Ovary (tissue), 9 donors: ENCODE measurements around the gene DEDD2. TPM values are rescaled to one million over a fixed set of nuclear protein-coding genes. Genes with fewer than 3 reads are reported as not detected.

ENCODE experiments used
- DNase-seq, 5 donors: peaks; one replicate each; pipeline ENCODE4 v3.0.0-alpha.2; 2019 to 2020
- H3K27ac ChIP-seq, 2 donors: fragments of 200-600 bp; one replicate each; pipeline versions ENCODE4 v1.5.1 to v1.8.0; 2019 to 2022
- H3K27me3 ChIP-seq: fragments of 200-600 bp; one replicate; pipeline ENCODE4 v1.8.0; 2022
- H3K36me3 ChIP-seq: fragments of 200-600 bp; sonication (generic); one replicate; pipeline ENCODE4 v1.5.1; 2019
- H3K4me1 ChIP-seq: one replicate; pipeline ENCODE4 v1.8.1; 2013; ENCODE audit warnings: mild to moderate bottlenecking, moderate library complexity; ENCODE audit not compliant: insufficient read depth
- H3K4me3 ChIP-seq: fragments of 200-600 bp; sonication (generic); one replicate; pipeline ENCODE4 v1.5.1; 2017
- H3K9me3 ChIP-seq, 2 donors: fragments of 200-600 bp in 1 of 2; sonication (generic) in 1 of 2; one replicate each; pipeline versions ENCODE4 v1.5.1 to v1.8.1; 2013 to 2019; ENCODE audit warnings: mild to moderate bottlenecking in 1 of 2, moderate library complexity in 1 of 2
- CTCF ChIP-seq, 3 donors: fragments of 450-650 bp in 2 of 3; fragments of 200-600 bp in 1 of 3; IDR thresholded peaks; one replicate each; pipeline versions ENCODE4 v1.5.1 to v1.8.0; 2016 to 2022; ENCODE audit warnings: antibody characterized with exemption in 3 of 3, mild to moderate bottlenecking in 1 of 3
- EP300 ChIP-seq: sonication (generic); formaldehyde crosslinking; IDR thresholded peaks from one replicate; pipeline ENCODE4 v1.6.1; 2017; ENCODE audit warnings: antibody characterized with exemption
- POLR2A ChIP-seq: fragments of 450-650 bp; IDR thresholded peaks from one replicate; pipeline ENCODE4 v1.6.1; 2017; ENCODE audit warnings: antibody characterized with exemption, mild to moderate bottlenecking, moderate library complexity
- WGBS, 3 donors: extraction: QIAGEN DNeasy Blood & Tissue Kit in 1 of 3; methylation state at CpG; one replicate each; pipeline versions ENCODE4 v1.1.5 to v1.1.7; 2013 to 2017; 5-methylcytosine and 5-hydroxymethylcytosine counted together
- intact Hi-C, 4 donors: fragments of 100-400 bp; cut with DNase I; formaldehyde crosslinking; loops; one replicate each; pipeline versions ENCODE4 v1.11.0 to v1.15.1; 2022 to 2023
- polyA plus RNA-seq, 2 donors: library from polyadenylated mRNA; stranded (reverse); fragments of 200-250 nt in 1 of 2; fragments of 350-450 nt in 1 of 2; fragmentation: Illumina TruSeq in 1 of 2; extraction: RNeasy Lipid Tissue Mini Kit (QIAGEN cat#74804) in 1 of 2; gene quantifications; one replicate each; pipeline ENCODE4 v1.2.3, GENCODE V29; 2013 to 2014
- total RNA-seq, 7 donors: library from RNA; depleted of rRNA in 2 of 7; stranded (reverse); fragments of >200 nt in 2 of 7; fragmentation: NEBNext Ultra II Directional in 3 of 7; extraction: Animal tissue kit (Norgen Biotek cat#: 25700) in 3 of 7; gene quantifications; one replicate each; pipeline versions ENCODE4 v1.1.0 to v1.2.4, GENCODE V29; 2016 to 2023
- donor health status: DM: no; HTN: no; CAD: no; lungs with moderate emphysema.
- donor health status: DM: no; HTN: no; CAD: no.
- donor health status: Bipolar disorder and iron deficiency.
- donor health status: DM: yes; HTN: yes; CAD: no.
- donor health status: DM: no; HTN: no; CAD: no.
- donor health status: DM: yes; HTN: yes; CAD: no.

The DEDD2 gene
- total and polyA plus RNA-seq, 9 donors: 8.3 to 36.8 (median 25.1) TPM

- H3K9me3 ChIP-seq: no peaks in the 10 kb centered on the region
- no peak for DNase-seq
- H3K4me3 ChIP-seq: no peak overlapping the region
- H3K27me3 ChIP-seq: no peaks in the 10 kb centered on the region
- WGBS, 3 donors: 86 to 94% (median 90%) methylated on average over 7 of the region's 7 CpGs
- H3K4me1 ChIP-seq: no peaks in the 10 kb centered on the region
- H3K27ac ChIP-seq: no peak overlapping the region
- H3K36me3 ChIP-seq: no peaks in the 10 kb centered on the region
- intact Hi-C loops: no loop called here
- TF ChIP-seq CTCF (IDR thresholded peaks at IDR 0.05) (no peak), POLR2A (no peak), EP300 (no peak)
Measured at GRCh38 chr19:42172261-42172660, 45.2 kb downstream of the DEDD2 start.

DNA sequence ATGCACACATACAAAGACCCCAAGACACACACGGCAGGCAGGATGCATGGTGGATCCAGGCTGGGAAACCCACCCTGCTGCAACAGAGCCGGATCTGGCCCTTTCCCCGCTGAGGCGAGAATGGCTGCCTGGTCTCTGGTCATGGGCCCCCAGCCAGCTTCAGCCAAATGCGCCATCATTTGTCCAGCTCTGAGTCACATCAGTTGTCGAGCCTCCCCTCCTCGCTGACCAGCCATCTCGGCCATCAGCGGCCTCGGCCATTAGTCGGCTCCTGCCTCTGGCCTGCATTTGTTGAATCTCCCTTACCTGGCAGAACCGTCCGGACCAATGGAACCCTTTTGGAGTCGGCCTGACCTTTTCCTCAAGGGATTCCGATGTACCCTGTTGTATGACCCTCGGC is 46.8 kb downstream of the DEDD2 start:
- WGBS, 3 donors: 77 to 86% (median 79%) methylated on average over 16 of the region's 16 CpGs
- no peaks in the 10 kb centered on the region for H3K27me3 ChIP-seq
- TF ChIP-seq POLR2A (no peak), CTCF (IDR thresholded peaks at IDR 0.05) (no peak), EP300 (no peak)

GRCh38 chr19:42169486-42170413 is 47.7 kb downstream of the DEDD2 start:
- no peak for DNase-seq
- Histone ChIP-seq H3K4me3 (no peak overlapping the region), H3K36me3 (no peaks in the 10 kb centered on the region), H3K27me3 (no peaks in the 10 kb centered on the region), H3K4me1 (no peaks in the 10 kb centered on the region), H3K27ac (no peak overlapping the region), H3K9me3 (no peaks in the 10 kb centered on the region)
- 76 to 79% (median 78%) methylated on average over 19 of the region's 19 CpGs for WGBS, 3 donors
- intact Hi-C loops: no loop called here
- TF ChIP-seq POLR2A (no peak), EP300 (no peak), CTCF (IDR thresholded peaks at IDR 0.05) (no peak)

More for the DNA sequence above, 46.8 kb downstream of the DEDD2 start:
- no peaks in the 10 kb centered on the region for H3K9me3 ChIP-seq
- H3K4me1 ChIP-seq: no peaks in the 10 kb centered on the region
- intact Hi-C loops: no loop called here
- no peak for DNase-seq
- no peaks in the 10 kb centered on the region for H3K36me3 ChIP-seq
- H3K27ac ChIP-seq: no peak overlapping the region
- no peak overlapping the region for H3K4me3 ChIP-seq

GRCh38 chr19:42168206-42168605 is 49.3 kb downstream of the DEDD2 start:
- no peak overlapping the region for H3K27ac ChIP-seq
- DNase-seq: no peak
- H3K4me1 ChIP-seq: no peaks in the 10 kb centered on the region
- WGBS, 3 donors: 62 to 83% (median 69%) methylated on average over 3 of the region's 3 CpGs
- no peaks in the 10 kb centered on the region for H3K27me3 ChIP-seq
- H3K9me3 ChIP-seq: no peaks in the 10 kb centered on the region
- intact Hi-C loops: no loop called here
- H3K4me3 ChIP-seq: no peak overlapping the region
- no peaks in the 10 kb centered on the region for H3K36me3 ChIP-seq
- TF ChIP-seq POLR2A (no peak), EP300 (no peak), CTCF (IDR thresholded peaks at IDR 0.05) (no peak)
